ENCODE measurements around the gene CES4A. TPM values are rescaled to one million over a fixed set of nuclear protein-coding genes. Genes with fewer than 3 reads are reported as not detected.

CES4A gene
- total RNA-seq (7.2 and 12.3 TPM in 2 replicates), polyA plus RNA-seq (11.8 and 17.9 TPM in 2 replicates)

GRCh38 chr16:66988197-66988788, at the start of gene CES4A:
Gene CES4A, plus strand, starts transcription at chr16:66988589. Its CDS starts 184 bp downstream, at chr16:66988773.
- H3K4me2 ChIP-seq = no peak within 1 kb of the TSS
- H3K4me1 ChIP-seq (ENCODE audit: insufficient read depth) = no peaks in the 10 kb centered on the region
- H3K27ac ChIP-seq = no peak within 1 kb of the TSS
- H4K20me1 ChIP-seq (ENCODE audit: insufficient read depth, poor library complexity, severe bottlenecking) = no peaks in the 10 kb centered on the region
- no peak within 1 kb of the TSS for H3K4me3 ChIP-seq
- peak; percentile 53 for DNase-seq (ENCODE audit: low spot score)
- H3K9me3 ChIP-seq (ENCODE audit: low read depth) = no peaks in the 10 kb centered on the region
- TF ChIP-seq EZH2 (IDR thresholded peaks at IDR 0.05; ENCODE audit: borderline replicate concordance) (no peak), EZH2phosphoT487 (IDR thresholded peaks at IDR 0.05; ENCODE audit: low read depth, severe bottlenecking, unreplicated experiment) (no peak), CTCF (IDR thresholded peaks at IDR 0.05; ENCODE audit: poor library complexity) (no peak)
- H3K79me2 ChIP-seq = no peaks in the 10 kb centered on the region
- no peaks in the 10 kb centered on the region for H3K27me3 ChIP-seq
- H3K36me3 ChIP-seq (replicated peaks; ENCODE audit: insufficient read depth, low read depth) = no peaks in the 10 kb centered on the region
- WGBS (ENCODE audit: low lambda C conversion rate, missing lambda C conversion rate) = 69% methylated on average over 11 of the region's 11 CpGs
- no peaks in the 10 kb centered on the region for H3K9me2 ChIP-seq (replicated peaks; ENCODE audit: insufficient read depth)
- H2AFZ ChIP-seq = no peak within 1 kb of the TSS

- Histone ChIP-seq H3K4me2 (no peak overlapping the region), H3K36me3 (replicated peaks; ENCODE audit: insufficient read depth, low read depth) (no peaks in the 10 kb centered on the region), H3K79me2 (peaks cover 37% of the 10 kb centered on the region), H3K27me3 (no peaks in the 10 kb centered on the region), H3K4me1 (ENCODE audit: insufficient read depth) (peaks cover 14% of the 10 kb centered on the region), H2AFZ (no peak overlapping the region), H3K9me3 (ENCODE audit: low read depth) (no peaks in the 10 kb centered on the region), H3K27ac (no peak overlapping the region), H4K20me1 (ENCODE audit: insufficient read depth, poor library complexity, severe bottlenecking) (no peaks in the 10 kb centered on the region), H3K4me3 (no peak overlapping the region), H3K9me2 (replicated peaks; ENCODE audit: insufficient read depth) (no peaks in the 10 kb centered on the region)
- TF ChIP-seq EZH2 (IDR thresholded peaks at IDR 0.05; ENCODE audit: borderline replicate concordance) (no peak), EZH2phosphoT487 (IDR thresholded peaks at IDR 0.05; ENCODE audit: low read depth, severe bottlenecking, unreplicated experiment) (no peak), CTCF (IDR thresholded peaks at IDR 0.05; ENCODE audit: poor library complexity) (no peak)
- no peak for DNase-seq (ENCODE audit: low spot score)
Measured at GRCh38 chr16:66939366-66939765, 49.0 kb upstream of the CES4A start.

GRCh38 chr16:66940236-66940635, 48.2 kb upstream of the CES4A start:
- Histone ChIP-seq H3K27ac (no peak overlapping the region), H4K20me1 (ENCODE audit: insufficient read depth, poor library complexity, severe bottlenecking) (no peaks in the 10 kb centered on the region), H2AFZ (no peak overlapping the region), H3K4me3 (no peak overlapping the region), H3K36me3 (replicated peaks; ENCODE audit: insufficient read depth, low read depth) (no peaks in the 10 kb centered on the region), H3K27me3 (no peaks in the 10 kb centered on the region), H3K9me2 (replicated peaks; ENCODE audit: insufficient read depth) (no peaks in the 10 kb centered on the region), H3K9me3 (ENCODE audit: low read depth) (no peaks in the 10 kb centered on the region), H3K4me2 (no peak overlapping the region), H3K4me1 (ENCODE audit: insufficient read depth) (peaks cover 11% of the 10 kb centered on the region), H3K79me2 (peaks cover 30% of the 10 kb centered on the region)
- no peak for TF ChIP-seq EZH2phosphoT487 (IDR thresholded peaks at IDR 0.05; ENCODE audit: low read depth, severe bottlenecking, unreplicated experiment)
- no peak for TF ChIP-seq CTCF (IDR thresholded peaks at IDR 0.05; ENCODE audit: poor library complexity)
- TF ChIP-seq EZH2 (IDR thresholded peaks at IDR 0.05; ENCODE audit: borderline replicate concordance) = no peak
- DNase-seq (ENCODE audit: low spot score) = no peak
- WGBS (ENCODE audit: low lambda C conversion rate, missing lambda C conversion rate) = 97% methylated on average over 15 of the region's 16 CpGs
